Measurements from ENCODE around the gene GSAP.
"Not testable (repeated sequence)": the region's sequence is repeated elsewhere in the genome, so short reads cannot be mapped to it uniquely, and the experiment has no call there.

The GSAP gene

GRCh38 chr7:77354484-77354883 lies 61.7 kb downstream of the GSAP start:
- no peak for DNase-seq (ENCODE audit: low read depth)

DNA sequence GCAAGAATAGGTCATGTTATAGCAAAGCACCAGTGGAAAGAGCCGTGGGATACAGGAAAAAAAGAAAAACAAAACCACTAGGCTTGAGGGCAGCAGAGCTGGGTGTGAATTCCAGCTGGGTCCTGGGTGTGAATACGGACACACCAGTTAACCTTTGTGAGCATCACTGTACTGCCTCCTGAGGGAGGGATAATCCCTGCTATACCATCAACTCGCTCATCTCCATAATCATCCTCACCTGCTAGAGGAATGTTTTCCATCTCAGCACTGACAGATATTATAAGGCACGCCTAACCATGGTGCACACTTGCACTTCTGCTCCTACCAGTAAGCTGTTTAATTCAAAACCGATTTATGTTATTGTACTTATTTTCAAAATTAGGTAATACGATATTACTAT lies 62.2 kb downstream of the GSAP start:
- no peak for DNase-seq (ENCODE audit: low read depth)

GRCh38 chr7:77353407-77353721 lies 62.8 kb downstream of the GSAP start:
- no peak for DNase-seq (ENCODE audit: low read depth)

GRCh38 chr7:77352665-77353406 lies 63.3 kb downstream of the GSAP start:
- DNase-seq (ENCODE audit: low read depth): no peak

DNA sequence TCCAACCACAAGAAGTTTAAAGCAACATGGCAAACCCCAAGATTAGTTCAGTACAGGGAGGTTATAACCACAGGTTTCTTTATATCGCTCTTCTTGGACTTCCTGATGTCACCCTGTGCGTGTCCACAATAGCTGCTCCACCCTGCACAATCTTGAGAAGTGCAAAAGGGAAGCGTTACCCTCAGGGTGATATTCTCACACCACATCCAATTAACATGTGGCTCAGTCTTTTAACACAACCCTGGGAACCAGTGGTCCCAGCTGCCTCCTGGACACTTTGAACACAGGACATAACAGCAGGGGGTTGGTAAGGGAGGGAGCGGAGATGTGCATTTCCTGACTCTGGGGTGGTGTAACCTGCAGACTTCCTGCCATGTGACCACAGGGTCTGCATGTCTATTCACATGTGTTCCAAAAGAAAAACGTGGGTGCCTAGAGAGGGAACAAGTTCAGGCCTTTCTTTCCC lies 64.6 kb downstream of the GSAP start:
- peak; percentile 36 for DNase-seq (ENCODE audit: low read depth)

- no peak for DNase-seq (ENCODE audit: low read depth)
These were observed 67.0 kb downstream of the GSAP start for GRCh38 chr7:77349141-77349540.

- DNase-seq (ENCODE audit: low read depth): no peak
These were observed 67.8 kb downstream of the GSAP start for GRCh38 chr7:77348371-77348813.

DNA sequence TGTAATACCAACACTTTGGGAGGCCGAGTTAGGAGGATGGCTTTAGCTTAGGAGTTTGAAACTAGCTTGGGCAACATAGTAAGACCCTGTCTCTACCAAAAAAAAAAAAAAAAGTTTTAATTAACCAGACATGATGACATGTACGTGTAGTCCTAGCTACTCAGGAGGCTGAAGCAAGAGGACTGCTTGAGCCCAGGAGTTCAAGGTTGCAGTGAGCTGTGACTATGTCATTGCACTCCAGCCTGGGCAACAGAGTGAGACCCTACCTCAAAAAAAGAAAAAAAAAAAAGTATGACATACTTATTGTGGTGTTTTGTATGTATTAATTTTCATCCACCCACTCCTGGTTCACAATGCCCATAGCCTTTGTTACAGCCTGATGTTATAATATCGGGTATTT lies 69.7 kb downstream of the GSAP start:
- DNase-seq (ENCODE audit: low read depth): no peak

GRCh38 chr7:77345426-77345825 lies 70.7 kb downstream of the GSAP start:
- not testable (repeated sequence) for DNase-seq (ENCODE audit: low read depth)

DNA sequence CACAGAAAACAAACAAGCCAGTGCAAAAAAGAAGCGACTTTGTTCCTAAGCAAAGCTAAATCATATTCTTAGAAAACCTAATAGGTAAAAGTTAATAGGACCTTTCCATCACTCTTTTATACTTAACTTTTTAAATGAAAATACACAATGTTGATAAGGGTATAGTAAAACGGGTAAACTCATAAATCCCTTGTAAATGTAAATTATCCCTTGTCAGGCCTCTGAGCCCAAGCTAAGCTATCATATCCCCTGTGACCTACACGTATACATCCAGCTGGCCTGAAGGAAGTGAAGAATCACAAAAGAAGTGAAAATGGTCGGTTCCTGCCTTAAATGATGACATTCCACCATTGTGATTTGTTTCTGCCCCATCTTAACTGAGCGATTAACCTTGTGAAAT lies 76.4 kb downstream of the GSAP start:
- DNase-seq (ENCODE audit: low read depth): no peak

- DNase-seq (ENCODE audit: low read depth): no peak
These were observed 77.1 kb downstream of the GSAP start for GRCh38 chr7:77338883-77339629.

DNA sequence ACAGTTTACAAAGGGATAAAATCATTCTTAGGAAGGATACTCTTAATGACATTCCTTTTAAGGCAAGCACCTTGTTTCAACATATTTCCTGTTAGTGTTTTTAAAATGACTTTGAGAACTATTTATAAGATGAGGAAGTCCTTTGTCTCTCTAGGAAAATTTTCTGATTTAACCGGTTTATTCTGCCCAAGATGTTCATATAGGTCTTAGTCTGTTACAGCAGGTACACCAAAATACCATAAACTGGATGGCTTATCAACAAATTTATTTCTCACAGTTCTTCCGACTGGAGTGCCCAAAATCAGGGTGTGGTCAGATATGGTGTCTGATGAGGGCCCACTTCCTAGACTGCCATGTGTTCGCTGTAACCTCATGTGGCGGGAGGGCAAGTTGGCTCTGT lies 77.9 kb downstream of the GSAP start:
- no peak for DNase-seq (ENCODE audit: low read depth)

DNA sequence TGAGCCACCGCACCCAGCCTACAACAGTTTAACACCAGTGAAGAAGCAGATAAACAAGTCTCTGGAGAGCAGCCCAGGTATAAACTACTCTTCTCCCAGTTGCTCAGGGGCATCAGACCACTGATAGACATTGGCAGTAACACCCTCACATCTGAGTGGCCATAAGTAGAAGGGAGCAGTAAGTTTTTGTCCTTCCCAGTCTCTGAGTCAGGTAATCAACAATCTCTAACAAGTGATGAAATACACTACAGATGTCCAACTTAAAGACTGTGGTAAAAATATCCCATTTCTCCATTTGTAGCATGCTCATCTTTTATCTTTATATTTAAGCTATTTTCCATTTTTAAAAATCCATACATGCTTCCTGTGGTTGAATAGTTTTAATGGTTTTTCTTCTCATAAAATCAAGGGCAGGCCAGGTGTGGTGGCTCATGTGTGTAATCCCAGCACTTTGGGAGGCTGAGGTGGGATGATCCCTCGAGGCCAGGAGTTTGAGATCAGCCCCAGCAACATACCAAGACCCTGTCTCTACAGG lies 78.6 kb downstream of the GSAP start:
- no peak for DNase-seq (ENCODE audit: low read depth)

DNA sequence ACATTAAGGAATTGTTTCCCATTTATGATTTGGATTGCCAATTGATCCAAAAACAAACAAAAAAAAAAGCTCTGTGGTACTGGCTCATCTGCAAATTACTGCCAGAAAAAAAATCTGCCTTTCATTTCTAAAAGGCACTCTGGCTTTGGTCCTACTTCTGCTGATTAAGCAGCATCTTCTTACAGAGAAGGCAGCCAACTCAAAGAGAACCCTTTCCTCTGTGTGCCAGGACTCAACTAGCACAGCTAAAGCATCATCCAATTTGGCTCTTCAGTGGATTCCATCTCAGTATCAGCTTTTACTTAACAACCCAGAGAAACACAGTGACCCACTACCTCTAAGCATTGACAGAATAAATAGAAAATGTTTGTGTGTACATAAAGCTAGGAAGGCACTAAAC lies 80.6 kb downstream of the GSAP start:
- no peak for DNase-seq (ENCODE audit: low read depth)

GRCh38 chr7:77334039-77334438 lies 82.1 kb downstream of the GSAP start:
- DNase-seq (ENCODE audit: low read depth): not testable (repeated sequence)

- DNase-seq (ENCODE audit: low read depth): no peak
These were observed 84.0 kb downstream of the GSAP start for GRCh38 chr7:77331938-77332695.

DNA sequence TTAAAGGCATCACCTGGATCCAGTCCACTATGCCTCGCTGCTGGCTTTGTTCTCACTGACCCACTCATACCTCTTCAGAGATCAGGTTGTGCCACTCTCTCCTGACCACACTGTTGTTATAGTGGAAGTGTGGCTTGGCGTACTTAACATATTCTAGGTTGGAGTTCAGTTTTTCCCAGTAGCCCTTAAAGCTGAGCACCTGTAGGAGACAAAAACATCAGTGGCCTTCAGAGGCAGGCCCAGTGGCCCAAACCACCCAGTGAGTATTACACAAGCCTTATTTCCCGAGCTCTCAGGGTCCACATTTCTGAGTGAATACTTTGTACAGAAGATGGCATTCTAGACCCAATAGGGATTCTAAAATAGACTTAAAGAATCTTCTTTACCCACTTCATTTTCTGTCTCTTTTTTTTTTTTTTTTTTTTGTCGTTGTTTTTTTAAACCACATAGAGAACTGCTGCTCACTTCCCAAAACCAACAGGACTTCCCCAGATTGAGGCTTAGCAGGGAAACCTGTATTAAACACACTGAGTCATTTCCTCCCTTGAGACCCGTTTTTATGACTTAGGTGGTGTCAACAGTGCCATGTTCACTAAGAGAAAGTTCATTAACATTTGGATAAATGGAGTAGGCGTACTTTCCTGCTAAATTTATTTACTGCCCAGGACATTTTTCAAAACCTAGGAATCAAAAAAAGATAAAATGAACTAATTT lies 85.8 kb downstream of the GSAP start:
- DNase-seq (ENCODE audit: low read depth): no peak

- DNase-seq (ENCODE audit: low read depth): no peak
These were observed 86.5 kb downstream of the GSAP start for GRCh38 chr7:77329466-77330168.

- DNase-seq (ENCODE audit: low read depth): no peak
These were observed 87.5 kb downstream of the GSAP start for GRCh38 chr7:77328669-77329068.

DNA sequence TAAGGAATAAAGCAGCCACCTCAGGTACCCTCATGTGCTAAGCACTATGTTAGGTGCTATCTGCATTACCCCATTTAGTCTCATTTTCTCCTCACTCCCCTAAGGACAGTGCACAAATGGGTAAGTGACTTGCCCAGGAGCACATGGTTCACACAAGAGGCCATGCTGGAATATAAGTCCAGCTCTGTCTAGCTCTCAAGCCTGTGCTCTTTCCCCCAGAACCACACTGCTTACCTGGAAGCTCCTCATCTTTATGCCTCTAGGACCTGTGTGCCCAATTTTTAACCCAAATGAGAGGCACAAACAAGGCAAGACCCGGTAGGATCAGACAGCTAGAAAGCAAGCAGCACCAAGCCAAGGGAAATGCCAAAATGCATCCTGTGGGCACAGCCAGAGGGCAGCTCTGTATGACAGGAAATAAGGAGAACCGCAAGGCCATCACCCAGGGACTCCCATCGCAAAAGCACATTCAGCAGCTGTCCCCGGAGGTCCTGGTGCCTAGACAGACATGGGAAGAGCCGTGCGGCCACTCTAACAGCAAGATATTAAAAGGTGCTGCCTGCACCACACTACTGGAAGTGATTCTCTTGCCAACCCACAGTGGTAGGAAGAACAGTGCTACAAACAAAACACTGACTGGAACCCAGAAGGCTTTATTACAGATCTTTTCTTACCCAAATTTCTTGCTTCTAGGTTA lies 88.1 kb downstream of the GSAP start:
- no peak for DNase-seq (ENCODE audit: low read depth)
